OCI-LY3 (cell line): ENCODE data around the gene CENPU.

Source experiments
- H2AFZ ChIP-seq: fragments of 200-600, 300-600 bp; shearing (Covaris generic); 2 replicates; pipeline ENCODE4 v1.6.0; 2014; ENCODE audit warnings: antibody characterized with exemption, low read depth, low read length
- H3K27ac ChIP-seq: fragments of 200-600, 300-600 bp; sonication (generic); 2 replicates; pipeline ENCODE4 v1.5.1; 2014; ENCODE audit warnings: mild to moderate bottlenecking, low read length, moderate library complexity, mixed read lengths
- H3K27me3 ChIP-seq: fragments of 200-600, 300-600 bp; sonication (generic); 2 replicates; pipeline ENCODE4 v1.6.1; 2014; ENCODE audit warnings: low read depth, low read length, mixed read lengths
- H3K36me3 ChIP-seq: fragments of 200-600, 300-600 bp; sonication (generic); replicated peaks from 2 replicates; pipeline ENCODE3; 2014; ENCODE audit warnings: low read depth, low read length, mixed read lengths
- H3K4me1 ChIP-seq: fragments of 300-600, 200-600 bp; sonication (generic); 2 replicates; pipeline ENCODE4 v1.6.1; 2014; ENCODE audit warnings: low read length, mixed read lengths
- H3K4me2 ChIP-seq: fragments of 200-600, 300-600 bp; sonication (generic); 2 replicates; pipeline ENCODE4 v1.6.1; 2014; ENCODE audit warnings: low read length, mixed read lengths
- H3K4me3 ChIP-seq: fragments of 300-600, 200-600 bp; sonication (generic); 2 replicates; pipeline ENCODE4 v1.5.1; 2014; ENCODE audit warnings: antibody characterized with exemption, mild to moderate bottlenecking, low read length, moderate library complexity
- H3K79me2 ChIP-seq: fragments of 300-600, 200-600 bp; shearing (Covaris generic); 2 replicates; pipeline ENCODE4 v1.6.1; 2014; ENCODE audit warnings: mild to moderate bottlenecking, low read length, mixed read lengths
- H3K9ac ChIP-seq: fragments of 300-600, 200-600 bp; shearing (Covaris generic); 2 replicates; pipeline ENCODE4 v1.6.0; 2014; ENCODE audit warnings: mild to moderate bottlenecking, low read length, moderate library complexity
- H3K9me3 ChIP-seq: fragments of 200-600, 300-600 bp; shearing (Covaris generic); 2 replicates; pipeline ENCODE4 v1.6.1; 2014; ENCODE audit warnings: low read length, mixed read lengths; ENCODE audit not compliant: insufficient read depth
- H4K20me1 ChIP-seq: fragments of 200-600, 300-600 bp; sonication (generic); 2 replicates; pipeline ENCODE4 v1.6.1; 2016; ENCODE audit warnings: low read length, mixed read lengths; ENCODE audit not compliant: insufficient read depth
- CTCF ChIP-seq: fragments of 200-600, 300-600 bp; sonication (generic); IDR thresholded peaks from 2 replicates; pipeline ENCODE4 v1.5.1; 2014; ENCODE audit warnings: antibody characterized with exemption, low read length, low read depth
- EZH2phosphoT487 ChIP-seq: fragments of 200-600 bp; shearing (Covaris generic); IDR thresholded peaks from 2 replicates; pipeline ENCODE4 v1.6.1; 2018; ENCODE audit warnings: antibody characterized with exemption, mixed run types, low read depth

The CENPU gene

GRCh38 chr4:184648313-184649025, 85.4 kb downstream of the CENPU start:
- H3K9ac ChIP-seq = peak overlapping the region; percentile 87
- H3K36me3 ChIP-seq = no peaks in the 10 kb centered on the region
- peak overlapping the region; percentile 90 for H3K4me3 ChIP-seq
- H3K27me3 ChIP-seq = no peaks in the 10 kb centered on the region
- H3K79me2 ChIP-seq = peaks cover 46% of the 10 kb centered on the region
- H4K20me1 ChIP-seq = peaks cover 9% of the 10 kb centered on the region; the same call in 1 of the 2 replicates
- peak overlapping the region; percentile 70 for H3K4me2 ChIP-seq
- peak overlapping the region; percentile 42 for H3K27ac ChIP-seq
- no peaks in the 10 kb centered on the region for H3K9me3 ChIP-seq
- H3K4me1 ChIP-seq = peaks cover 7% of the 10 kb centered on the region; the same call in 1 of the 2 replicates
- no peak overlapping the region for H2AFZ ChIP-seq
- TF ChIP-seq EZH2phosphoT487 (no peak), CTCF (no peak)

GRCh38 chr4:184648054-184648312, 85.9 kb downstream of the CENPU start:
- Histone ChIP-seq H3K4me2 (peak overlapping the region; percentile 70), H3K9ac (peak overlapping the region; percentile 87), H3K27ac (no peak overlapping the region), H4K20me1 (peaks cover 9% of the 10 kb centered on the region; the same call in 1 of the 2 replicates), H3K36me3 (no peaks in the 10 kb centered on the region), H2AFZ (no peak overlapping the region), H3K4me1 (peaks cover 7% of the 10 kb centered on the region; the same call in 1 of the 2 replicates), H3K4me3 (peak overlapping the region; percentile 90), H3K9me3 (no peaks in the 10 kb centered on the region), H3K79me2 (peaks cover 46% of the 10 kb centered on the region), H3K27me3 (no peaks in the 10 kb centered on the region)
- TF ChIP-seq EZH2phosphoT487 = no peak
- TF ChIP-seq CTCF = no peak

GRCh38 chr4:184647266-184648053, 86.4 kb downstream of the CENPU start:
- Histone ChIP-seq H3K27ac (no peak overlapping the region), H3K4me1 (peaks cover 7% of the 10 kb centered on the region; the same call in 1 of the 2 replicates), H4K20me1 (peaks cover 9% of the 10 kb centered on the region; the same call in 1 of the 2 replicates), H3K4me3 (peak overlapping the region; percentile 90), H3K79me2 (peaks cover 48% of the 10 kb centered on the region), H3K4me2 (peak overlapping the region; percentile 70), H2AFZ (no peak overlapping the region), H3K36me3 (no peaks in the 10 kb centered on the region), H3K9ac (peak overlapping the region; percentile 87), H3K27me3 (no peaks in the 10 kb centered on the region), H3K9me3 (no peaks in the 10 kb centered on the region)
- TF ChIP-seq CTCF (no peak), EZH2phosphoT487 (no peak)

- Histone ChIP-seq H3K27ac (no peak overlapping the region), H3K36me3 (no peaks in the 10 kb centered on the region), H2AFZ (no peak overlapping the region), H4K20me1 (peaks cover 9% of the 10 kb centered on the region; the same call in 1 of the 2 replicates), H3K4me2 (no peak overlapping the region), H3K4me3 (no peak overlapping the region), H3K4me1 (peaks cover 7% of the 10 kb centered on the region; the same call in 1 of the 2 replicates), H3K9me3 (no peaks in the 10 kb centered on the region), H3K9ac (no peak overlapping the region), H3K27me3 (no peaks in the 10 kb centered on the region), H3K79me2 (peaks cover 60% of the 10 kb centered on the region)
- TF ChIP-seq EZH2phosphoT487 (no peak), CTCF (no peak)
Observed at GRCh38 chr4:184645904-184646610, 87.8 kb downstream of the CENPU start.
